ENCODE results near the gene HECA.
"Not testable (repeated sequence)": the region's sequence is repeated elsewhere in the genome, so short reads cannot be mapped to it uniquely, and the experiment has no call there.

Gene HECA

DNA sequence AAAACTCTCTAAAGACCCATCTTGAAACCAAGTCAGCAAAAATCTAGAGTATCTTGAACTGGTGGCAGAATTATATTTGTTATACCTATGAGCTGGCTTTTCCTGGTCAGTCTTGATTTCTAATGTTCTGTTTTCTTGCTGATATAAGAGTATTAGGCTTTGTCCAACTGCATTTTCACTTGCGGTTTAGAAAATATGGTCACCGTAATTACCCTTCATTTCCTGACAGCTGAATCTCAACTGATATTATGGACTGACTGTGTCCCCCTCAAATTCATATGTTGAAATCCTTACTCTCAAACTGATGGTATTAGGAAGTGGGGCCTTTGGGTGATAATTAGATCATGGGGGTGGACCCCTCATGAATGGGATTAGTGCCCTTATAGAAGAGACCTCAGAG is 84.9 kb downstream of the HECA start:
- no peak for DNase-seq

DNA sequence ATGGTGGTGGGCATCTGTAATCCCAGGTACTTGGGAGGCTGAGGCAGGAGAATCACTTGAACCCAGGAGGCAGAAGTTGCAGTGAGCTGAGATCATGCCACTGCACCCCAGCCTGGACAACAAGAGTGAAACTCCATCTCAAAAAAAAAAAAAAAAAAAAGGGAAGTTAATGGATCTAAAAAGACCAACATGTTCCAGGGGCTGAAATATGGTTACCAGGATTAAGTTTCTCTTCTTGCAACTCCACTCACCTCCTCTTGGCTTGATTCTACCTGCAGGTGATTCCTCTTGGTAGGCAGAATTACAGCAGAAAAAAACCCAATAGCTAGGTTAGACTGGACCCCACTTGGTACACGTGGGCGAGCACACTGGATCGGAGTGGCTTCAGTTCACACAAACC is 93.5 kb downstream of the HECA start:
- DNase-seq = not testable (repeated sequence)

All from activated CD8-positive, alpha-beta memory T cell treated with anti-CD3 and anti-CD28 coated beads, Interleukin-2, amount 50 U/mL, for 4 hours (primary cell).